ENCODE results near the gene RGL3.
A peak's percentile ranks its signal among the peaks of the same experiment; 100 is the strongest.
"Not testable (repeated sequence)": the region's sequence is repeated elsewhere in the genome, so short reads cannot be mapped to it uniquely, and the experiment has no call there.

Gene RGL3

DNA sequence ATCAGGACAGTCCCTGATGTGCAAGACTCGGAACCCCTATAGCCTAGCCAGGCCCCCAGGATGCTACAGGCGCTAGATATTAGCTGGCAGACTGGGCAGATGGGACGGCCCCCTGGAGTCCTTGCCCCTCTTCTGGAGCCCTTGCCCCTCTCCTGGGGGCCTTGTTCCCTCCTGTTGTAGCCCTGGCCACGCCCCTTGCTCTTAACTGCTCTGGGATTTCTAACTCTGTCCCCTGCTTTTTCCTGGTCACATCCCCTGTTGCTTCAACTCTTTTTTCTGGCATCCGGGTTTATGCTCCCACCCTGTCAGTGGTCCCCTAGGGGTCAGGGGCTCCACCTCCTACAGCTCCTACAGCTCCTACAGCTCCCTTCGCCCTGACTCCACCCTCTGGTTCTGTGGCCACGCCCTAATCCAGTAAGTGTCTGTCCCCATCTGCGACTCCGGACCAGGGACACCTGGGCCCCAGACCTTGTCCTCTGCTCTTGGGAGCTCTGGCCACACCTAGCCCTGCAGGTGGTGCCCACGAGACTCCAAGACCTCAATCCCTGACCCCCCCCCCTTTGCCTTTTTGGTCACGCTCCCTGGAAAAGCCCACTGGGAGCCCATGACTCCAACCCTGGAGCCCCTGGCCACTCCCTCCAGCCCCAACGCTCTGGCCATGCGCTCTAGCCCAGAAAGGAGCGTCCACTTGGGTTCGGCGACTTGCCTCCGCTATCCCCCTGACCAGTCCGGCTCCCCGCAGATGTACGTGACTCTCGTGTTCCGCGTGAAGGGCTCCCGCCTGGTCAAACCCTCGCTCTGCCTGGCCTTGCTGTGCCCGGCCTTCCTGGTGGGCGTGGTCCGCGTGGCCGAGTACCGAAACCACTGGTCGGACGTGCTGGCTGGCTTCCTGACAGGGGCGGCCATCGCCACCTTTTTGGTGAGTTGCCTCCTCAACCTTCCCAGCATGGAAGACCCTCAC, 57.1 kb downstream of the RGL3 start:
- DNase-seq (ENCODE audit: low read depth): no peak

DNA sequence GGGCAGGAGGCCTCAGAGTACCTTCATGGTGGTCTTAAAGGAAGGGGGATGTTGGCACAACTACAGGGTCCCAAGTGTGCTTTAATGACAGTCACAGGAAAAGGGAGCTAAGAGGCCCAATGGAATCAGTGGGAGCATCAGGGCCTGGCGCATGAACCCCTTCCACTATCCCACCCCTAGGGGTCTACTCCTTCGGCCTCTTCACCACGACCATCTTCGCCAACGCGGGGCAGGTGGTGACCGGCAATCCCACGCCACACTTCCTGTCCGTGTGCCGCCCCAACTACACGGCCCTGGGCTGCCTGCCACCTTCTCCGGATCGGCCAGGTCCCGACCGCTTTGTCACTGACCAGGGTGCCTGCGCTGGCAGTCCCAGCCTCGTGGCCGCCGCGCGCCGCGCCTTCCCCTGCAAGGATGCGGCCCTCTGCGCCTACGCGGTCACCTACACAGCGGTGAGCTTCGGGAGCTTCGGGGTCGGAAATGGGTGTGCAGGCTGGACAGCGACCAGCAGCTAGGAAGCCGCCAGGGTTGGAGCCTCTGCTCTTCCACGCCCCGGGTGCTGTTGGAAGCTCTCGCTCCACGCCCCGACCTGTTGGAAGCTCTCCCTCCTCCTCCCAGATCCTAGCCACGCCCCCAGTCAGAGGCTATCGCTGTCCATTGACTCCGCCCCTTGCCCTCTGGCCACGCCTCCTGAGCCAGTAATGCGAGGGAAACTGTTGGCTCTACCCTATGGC, 57.9 kb downstream of the RGL3 start:
- DNase-seq (ENCODE audit: low read depth): no peak

DNA sequence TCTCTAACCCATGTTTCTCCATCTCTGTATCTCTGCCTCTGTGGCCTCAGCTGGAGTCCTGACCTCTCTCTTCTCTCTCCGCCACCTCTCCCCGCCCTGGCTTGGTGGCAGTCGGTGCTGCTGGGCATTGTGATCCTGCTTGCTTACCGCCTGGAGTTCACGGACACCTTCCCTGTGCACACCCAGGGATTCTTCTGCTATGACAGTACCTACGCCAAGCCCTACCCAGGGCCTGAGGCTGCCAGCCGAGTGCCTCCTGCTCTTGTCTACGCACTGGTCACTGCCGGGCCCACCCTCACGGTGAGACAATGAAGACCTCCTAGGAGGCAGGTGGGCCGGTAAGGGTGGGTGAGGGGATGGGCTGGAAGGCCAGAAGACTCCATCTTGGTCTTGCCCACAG, 59.7 kb downstream of the RGL3 start:
- DNase-seq (ENCODE audit: low read depth): no peak

DNA sequence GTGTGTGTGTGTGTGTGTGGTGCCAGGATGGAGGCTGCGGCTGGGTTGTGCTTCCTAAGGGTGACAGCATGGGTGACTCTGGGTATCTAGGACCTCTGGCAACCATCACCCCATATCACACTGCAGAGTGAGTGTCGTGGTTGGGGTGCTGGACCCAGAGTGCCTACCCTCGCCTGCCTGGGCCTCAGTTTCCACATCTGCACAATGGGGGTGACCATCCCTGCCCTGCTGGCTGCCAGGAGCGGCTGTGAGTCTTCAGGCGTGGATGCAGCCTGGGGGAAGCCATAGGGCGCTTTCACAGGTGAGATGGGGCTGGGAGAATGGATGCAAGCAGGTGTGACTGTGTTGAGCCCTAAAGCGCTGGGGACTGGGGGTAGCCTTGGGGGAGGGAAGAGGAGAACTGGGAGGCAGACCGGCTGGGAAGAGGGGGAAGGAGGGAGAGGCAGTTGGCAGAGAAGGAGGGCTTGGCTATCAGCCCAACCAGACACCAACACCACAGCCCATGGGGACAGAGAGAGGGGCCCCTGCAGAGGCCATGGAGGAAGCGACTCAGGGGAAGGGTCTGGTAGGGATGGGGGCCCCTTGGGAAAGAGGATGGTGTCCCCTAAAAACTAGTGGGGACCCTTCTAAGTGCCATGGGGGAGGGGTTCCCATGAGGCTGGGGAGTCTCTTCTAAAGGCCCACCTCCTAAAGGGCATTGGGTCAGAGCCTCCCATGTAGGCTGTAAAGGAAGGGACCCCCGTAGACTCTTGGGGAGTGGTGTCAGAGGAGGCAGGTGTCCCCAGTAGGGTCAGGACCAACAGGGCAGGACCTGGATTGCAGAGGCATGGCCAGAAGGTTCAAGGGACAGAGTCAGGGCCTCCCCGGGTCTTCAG, 62.2 kb downstream of the RGL3 start:
- DNase-seq (ENCODE audit: low read depth): no peak

DNA sequence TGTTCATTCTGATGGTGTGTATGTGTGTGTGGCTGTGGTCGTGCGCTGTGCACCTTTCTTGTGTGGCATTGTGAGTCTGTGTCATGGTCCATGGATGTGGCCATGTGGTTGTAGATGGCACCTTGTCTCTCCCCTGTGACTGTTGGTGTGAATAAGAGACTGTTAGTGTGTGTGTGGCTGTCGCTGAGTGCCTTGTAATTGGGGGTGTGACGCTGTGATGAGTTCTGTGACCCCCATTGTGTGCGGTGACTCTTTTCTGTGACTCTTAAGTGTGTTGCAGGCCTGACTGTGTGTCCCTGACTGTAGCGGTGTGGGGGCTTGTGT, 63.1 kb downstream of the RGL3 start:
- no peak for DNase-seq (ENCODE audit: low read depth)

DNA sequence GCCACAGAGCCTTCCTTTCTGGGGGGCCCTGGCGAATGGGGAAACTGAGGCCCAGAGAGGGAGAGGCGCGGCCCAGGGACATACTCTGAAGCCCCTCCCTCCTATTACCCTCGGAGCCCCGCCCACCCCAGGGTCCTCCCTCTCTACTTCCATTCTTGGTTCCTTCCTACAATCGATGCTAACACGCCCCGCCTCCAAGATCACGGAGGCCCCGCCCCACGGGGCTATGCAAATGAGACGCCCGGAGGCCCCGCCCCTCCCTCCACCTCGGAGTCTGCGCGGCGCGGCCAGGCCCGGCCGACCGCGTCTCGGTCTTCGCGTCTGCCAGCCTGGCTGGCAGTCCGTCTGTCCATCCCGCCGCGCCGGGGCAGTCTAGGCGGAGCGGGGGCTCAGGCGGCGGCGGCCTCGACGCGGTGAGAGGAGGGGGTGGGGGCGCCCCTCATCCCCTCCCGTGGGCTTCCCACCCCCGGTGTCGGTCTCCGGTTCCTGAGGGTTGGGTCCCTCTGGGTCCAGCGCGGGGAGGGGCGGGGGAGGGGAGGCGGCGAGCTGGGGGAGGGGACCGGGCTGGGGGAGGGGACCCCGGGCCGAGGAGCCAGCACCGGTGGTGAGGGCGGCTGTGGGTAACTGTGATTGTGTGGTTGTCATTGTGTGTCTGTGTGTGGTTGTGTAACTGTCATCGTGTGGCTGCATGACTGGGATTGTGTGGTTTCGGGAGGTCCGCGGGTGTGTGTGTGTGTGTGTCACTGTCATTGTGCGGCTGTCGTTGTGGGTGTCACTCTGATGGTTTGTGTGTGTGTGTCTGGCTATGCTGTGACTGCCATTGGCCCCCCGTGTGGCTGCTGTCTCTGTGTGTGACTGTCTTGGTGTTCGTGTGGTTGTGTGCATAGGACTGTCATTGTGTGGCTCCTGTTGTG, 63.7 kb downstream of the RGL3 start, which contains the start of gene PLPPR2:
TSS of gene PLPPR2 (plus strand) at position 273 of the 914 bp plus-strand sequence. CDS start 2,242 bp downstream, outside the sequence.
- peak; percentile 92 for DNase-seq (ENCODE audit: low read depth)

DNA sequence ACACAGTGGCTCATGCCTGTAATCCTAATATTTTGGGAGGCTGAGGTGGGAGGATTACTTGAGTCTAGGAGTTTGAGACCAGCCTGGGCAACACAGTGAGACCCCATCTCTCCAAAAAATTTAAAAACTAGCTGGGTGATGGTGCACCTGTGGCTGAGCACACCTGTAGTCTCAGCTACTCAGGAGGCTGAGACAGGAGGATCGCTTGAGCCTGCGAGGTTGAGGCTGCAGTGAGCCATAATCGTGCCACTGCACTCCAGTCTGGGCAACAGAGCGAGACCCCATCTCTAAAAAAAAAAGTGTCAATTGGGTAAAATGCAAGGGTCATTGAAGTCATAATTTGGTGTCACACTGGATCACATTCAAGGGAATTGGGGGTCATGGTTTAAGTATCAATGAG, 65.0 kb downstream of the RGL3 start:
- DNase-seq (ENCODE audit: low read depth): not testable (repeated sequence)

DNA sequence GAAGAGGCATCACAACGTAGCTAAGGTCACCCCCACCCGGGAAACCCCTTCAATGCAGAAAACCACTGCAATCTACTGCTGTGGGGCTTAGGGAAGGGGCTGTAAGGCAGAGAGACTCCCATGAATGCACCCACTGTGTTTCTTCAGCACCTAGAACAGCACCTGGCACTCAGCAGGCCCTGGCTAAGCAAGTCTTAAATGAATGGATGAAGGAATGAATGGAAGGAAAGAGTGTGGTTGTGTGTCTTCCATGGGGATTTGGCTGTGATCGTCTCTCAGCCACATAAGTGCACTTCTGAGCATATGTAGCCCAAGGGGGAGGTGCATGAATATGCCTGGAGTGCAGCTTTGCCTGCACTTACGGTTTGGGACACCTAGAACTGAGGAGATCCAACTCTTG, 69.9 kb downstream of the RGL3 start:
- no peak for DNase-seq (ENCODE audit: low read depth)

DNA sequence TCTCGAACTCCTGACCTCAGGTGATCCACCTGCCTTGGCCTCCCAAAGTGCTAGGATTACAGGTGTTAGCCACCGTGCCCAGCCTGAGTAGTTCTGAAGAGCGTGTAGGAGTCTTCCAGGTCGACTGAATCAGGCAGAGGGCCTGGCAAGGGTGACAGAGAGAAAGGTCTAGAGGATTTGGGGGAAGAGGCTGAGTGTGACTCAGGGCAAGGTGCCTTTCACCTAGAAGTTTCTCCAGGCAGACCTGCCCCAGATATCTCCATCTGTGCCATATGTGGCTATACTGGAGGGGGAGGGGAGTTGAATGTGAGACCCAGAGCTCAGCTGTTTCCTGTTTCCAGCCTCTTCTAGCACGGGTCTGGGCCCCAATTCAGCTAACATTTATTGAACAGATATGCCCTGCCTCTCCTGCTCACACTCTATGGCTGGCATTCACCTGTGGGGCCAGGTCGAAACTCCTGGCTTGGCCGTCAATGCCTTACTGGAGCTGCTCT, 71.5 kb downstream of the RGL3 start:
- no peak for DNase-seq (ENCODE audit: low read depth)

DNA sequence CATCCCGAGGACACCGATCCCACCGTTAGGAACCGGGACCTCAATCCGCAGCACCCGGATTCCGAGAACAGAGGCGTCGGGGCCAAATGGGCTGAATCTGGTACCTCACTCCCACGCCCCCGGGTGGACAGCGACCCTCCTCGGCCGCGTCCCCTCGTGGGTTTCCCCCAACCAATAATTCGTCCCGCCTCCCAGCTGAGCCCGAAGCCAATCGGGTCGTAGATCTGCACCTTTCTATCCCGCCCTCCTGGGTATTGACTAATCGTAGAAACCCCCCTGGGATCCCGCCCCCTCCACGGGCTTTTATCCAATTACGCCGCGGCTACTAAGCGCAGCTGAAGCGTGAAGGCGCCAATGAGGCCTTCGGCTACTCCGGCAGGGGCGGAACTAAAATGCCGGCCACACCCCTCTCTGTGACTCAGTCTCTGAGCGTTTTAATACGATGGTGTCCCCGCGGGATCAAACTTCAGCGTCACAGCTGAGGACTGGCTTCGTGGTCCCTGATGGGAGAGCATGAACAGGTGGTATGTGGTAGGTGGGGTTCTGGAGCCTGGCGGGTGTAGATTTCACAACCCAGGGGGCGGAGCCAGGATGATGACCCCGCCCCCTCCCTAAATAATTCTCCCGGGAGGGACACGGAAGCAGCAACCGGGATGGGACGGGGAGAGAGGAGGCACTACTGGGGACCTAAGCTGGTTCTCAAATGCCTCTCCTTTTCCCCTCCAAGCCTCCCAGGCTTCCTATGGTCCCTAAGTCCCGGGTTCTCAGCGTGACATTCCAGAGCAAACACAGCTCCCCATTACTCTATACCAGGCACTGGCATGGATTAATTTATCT, 72.8 kb downstream of the RGL3 start, which contains the start of the genes CCDC159 and TMEM205:
TSS of gene CCDC159 (plus strand) at position 416 of the 837 bp plus-strand sequence. CDS start at position 504, 88 bp downstream.
TSS of gene TMEM205 (minus strand) at position 165 of the 837 bp plus-strand sequence. CDS start 649 bp downstream, outside the sequence.
- peak; percentile 99 for DNase-seq (ENCODE audit: low read depth)

DNA sequence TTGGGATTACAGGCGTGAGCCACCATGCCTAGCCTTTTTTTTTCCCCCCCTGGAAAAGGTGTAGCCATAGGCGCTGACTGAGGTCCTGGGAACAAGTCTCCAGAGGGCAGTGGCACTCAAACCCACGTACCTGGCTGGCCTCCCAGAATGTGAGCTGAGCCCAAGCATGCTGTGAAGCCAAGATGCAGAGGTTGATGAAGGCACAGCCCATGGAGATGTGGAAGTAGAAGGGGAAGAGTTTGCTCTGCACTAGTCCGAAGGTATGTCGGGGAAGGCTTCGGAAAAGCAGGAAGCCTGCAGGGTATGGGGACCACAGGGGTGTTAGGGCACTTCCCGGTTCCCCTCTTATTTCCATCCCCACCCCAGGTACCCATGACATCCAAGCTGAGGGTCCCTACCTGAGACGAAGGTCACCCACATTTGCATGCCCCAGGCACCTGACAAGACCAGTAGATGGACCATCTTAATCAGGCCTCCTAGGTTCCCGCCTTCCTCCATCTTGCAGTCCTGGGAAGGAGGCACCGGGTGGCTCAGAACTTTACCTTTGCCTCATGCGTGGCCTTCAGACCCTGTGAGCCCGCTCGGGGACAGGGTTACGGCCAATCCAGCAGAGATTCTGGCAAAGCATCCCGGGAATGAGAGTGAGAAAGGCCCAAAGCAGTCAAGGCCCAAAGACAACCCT, 73.9 kb downstream of the RGL3 start:
- no peak for DNase-seq (ENCODE audit: low read depth)

All from EH (cell line).